GM21717 (cell line): ENCODE results near the gene FRMPD2.

Experiments used
- ATAC-seq: cut with Tn5 transposase; IDR thresholded peaks from one replicate; pipeline ENCODE4 v1.9.1; 2021; ENCODE audit warnings: mild to moderate bottlenecking, moderate library complexity; ENCODE audit not compliant: unreplicated experiment

FRMPD2 gene

DNA sequence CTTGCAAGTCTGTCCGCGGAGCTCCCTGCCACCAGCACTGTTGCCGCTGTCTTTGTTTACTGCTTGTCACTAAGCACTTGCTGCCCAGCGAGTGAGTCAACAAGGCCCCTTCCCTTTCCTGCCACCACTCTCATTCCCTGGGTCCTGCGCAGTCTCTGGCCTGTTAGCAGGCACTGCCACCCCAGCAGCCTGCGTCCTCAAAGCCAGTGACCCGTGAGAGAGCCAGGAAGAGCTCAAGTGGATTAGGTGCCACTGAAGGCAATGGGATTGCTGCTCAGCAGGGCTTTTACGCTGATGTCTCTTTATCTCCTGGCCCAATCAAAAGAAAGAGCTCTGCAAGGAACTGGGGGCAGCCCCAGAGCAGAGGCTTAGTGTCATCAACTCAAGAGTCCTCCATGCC, at the start of gene FRMPD2:
TSS of gene FRMPD2 (minus strand) at position 61 of the 400 bp plus-strand sequence. CDS start 129 bp downstream, outside the sequence.
- ATAC-seq, result no peak

DNA sequence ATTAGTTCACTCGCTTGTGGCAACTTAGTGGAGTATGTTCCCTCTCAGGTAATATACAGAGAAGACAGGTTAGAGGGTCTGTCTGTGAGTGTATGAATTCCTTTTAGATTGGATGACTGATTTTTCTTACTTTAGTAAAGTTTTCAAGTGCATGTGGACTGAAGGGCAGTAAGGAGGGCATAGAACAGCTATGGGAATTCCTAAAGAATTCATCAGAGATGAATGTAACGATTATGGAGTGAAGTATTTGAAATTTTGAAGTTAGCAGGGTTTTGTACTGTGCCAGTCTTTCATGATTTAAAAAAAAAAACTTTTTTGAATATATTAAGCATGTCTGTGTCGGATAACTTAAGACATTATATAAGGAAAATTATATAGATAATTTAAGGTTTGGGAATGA, 47.5 kb upstream of the FRMPD2 start:
- no peak for ATAC-seq

DNA sequence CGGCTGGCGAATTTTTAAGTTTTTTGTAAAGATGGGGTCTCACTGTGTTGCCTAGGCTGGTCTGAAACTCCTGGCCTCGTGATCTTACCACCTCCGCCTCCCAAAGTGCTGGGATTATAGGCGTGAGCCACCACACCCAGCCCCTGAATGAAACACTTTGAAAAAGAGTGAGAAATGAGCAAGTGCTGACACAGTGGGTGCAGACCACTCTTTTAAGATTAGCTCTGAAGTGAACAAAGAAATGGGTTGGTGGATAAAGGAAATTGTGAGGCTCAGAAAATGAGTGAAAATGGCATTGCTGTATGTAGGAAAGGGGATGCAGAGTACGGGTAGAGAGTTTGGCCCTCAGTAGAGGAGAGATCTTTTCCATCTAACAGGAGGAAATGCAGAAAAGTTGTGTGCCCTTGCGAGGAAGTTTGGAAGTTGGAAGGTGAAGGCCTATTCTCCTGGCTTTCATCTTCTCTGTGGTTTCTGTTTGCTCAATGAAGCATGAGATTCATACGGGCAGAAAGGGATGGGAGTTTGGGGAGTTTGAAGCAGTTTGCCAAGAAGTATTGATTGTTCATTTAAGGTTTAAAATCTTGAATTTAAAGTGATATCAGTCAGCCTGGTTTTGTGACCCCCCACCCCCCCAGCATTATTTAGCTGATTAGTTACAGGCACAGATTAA, 43.0 kb upstream of the FRMPD2 start:
- no peak for ATAC-seq

GRCh38 chr10:48316236-48316635, 41.7 kb upstream of the FRMPD2 start:
- ATAC-seq, result no peak

GRCh38 chr10:48314107-48314506, 39.6 kb upstream of the FRMPD2 start:
- no peak for ATAC-seq

GRCh38 chr10:48309711-48310226, 35.3 kb upstream of the FRMPD2 start:
- no peak for ATAC-seq

- no peak for ATAC-seq
Observed at GRCh38 chr10:48307711-48308018, 33.2 kb upstream of the FRMPD2 start.

DNA sequence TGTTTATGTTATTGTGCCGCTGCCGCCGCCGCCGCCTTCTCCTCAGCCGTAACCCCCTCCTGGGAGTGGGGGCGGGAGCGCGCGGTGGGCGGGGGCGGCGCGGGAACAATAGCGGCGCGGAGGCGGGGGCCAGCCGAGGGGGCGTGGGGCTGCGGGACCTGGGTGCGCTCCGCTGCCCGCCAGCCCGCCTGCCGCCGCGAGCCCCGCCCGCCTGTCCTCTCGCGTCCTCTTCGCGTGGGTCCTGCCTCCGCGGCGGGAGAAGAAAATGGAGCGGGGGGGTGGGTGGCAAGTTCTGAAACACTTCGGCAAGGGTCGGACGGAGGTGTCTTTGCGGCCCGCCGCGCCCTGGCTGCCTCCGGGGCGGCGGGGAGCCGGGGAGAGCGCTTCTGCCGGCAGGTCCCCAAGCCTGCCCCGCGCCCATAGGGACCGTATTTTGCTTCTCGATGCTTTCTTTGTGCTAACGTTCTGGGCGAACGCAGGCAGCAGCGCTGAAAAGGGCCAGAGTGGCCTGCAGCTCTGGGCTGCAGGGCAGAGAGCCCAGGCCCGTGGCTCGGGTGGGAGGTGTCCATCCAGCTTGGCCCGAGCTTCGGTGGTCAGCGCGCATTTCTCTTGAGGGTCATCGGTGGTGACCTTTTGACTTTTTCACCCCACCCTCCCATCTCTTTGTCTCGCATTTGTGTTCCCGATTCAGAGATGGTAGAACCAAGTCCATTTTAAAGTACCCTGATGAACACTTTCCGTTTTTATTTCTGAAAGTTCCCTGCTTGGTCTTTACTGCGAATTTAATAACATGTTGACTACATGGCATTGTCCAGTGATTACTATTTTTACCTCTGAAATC, 32.6 kb upstream of the FRMPD2 start:
- peak; percentile 30 for ATAC-seq

- peak; percentile 73 for ATAC-seq
Observed at GRCh38 chr10:48306265-48306869, 31.9 kb upstream of the FRMPD2 start, which contains the start of gene MAPK8. Gene MAPK8, plus strand, starts transcription at chr10:48306677. Its CDS starts 94,984 bp downstream, at chr10:48401661.

GRCh38 chr10:48305905-48306264, 31.4 kb upstream of the FRMPD2 start:
- no peak for ATAC-seq

DNA sequence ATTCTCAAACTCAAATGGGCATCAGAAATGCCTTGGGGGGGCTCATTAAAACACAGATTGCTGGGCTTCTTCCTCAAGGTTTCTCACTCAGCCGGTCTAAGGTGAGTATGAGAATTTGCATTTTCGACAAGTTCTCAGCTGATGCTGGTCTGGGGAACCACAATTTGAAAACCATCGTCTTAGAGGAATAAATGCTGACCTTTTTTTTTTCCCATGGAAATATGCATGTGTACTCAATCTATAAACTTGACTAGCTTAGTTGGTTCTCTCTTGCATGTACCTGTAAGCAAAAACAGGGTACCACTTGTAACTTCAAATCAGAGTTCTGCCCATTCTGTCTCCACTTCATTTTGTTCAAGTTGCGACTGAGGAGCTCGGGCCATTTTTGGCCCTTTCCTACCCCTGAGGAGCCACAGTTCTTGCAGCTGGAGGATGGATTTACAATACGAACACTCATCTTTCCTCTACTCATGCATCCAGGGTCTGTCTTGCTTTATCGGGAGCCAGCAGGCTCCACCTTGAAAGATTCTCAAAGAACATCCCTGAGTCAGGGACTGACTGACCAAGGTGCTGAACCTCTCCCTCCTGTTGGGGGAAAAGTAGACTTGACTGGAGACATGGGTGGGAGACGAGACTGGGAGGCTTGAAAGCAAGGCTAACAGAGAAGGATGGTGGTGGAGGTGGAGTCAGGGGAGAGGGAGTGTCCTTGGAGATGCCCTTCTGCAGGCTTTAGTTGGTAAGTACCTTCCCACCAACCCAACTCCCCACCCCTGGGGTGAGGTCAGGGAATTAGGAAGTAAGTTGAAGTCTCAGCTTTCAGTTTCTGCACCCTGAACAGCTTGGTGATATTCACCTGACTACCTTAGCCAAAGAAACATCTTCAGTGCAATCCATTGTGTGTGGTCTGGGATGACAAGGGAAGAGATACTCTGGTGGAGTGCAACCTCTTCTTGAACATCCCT, 28.3 kb upstream of the FRMPD2 start:
- no peak for ATAC-seq

- ATAC-seq, result no peak
Observed at GRCh38 chr10:48300556-48300955, 26.1 kb upstream of the FRMPD2 start.

GRCh38 chr10:48299692-48300091, 25.2 kb upstream of the FRMPD2 start:
- ATAC-seq, result no peak

DNA sequence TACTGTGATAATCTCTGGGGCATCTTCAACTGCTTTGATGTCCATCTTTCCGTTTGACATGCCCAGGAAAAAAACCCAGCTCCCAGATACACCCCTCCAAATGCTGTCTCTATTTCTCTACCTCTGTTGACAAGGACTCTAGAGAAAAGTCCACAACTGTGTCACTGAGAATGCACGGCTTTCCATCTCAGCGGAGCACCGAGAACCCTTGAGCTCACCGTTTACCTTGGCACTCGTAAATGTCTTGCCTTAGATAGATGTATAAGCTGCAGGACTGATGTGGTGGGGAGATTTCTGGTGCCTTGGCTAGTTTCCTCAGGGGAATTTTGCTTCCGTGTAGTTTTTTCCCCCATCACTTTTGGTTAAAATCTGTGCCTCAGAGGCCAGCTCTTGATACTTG, 24.6 kb upstream of the FRMPD2 start:
- ATAC-seq, result no peak

DNA sequence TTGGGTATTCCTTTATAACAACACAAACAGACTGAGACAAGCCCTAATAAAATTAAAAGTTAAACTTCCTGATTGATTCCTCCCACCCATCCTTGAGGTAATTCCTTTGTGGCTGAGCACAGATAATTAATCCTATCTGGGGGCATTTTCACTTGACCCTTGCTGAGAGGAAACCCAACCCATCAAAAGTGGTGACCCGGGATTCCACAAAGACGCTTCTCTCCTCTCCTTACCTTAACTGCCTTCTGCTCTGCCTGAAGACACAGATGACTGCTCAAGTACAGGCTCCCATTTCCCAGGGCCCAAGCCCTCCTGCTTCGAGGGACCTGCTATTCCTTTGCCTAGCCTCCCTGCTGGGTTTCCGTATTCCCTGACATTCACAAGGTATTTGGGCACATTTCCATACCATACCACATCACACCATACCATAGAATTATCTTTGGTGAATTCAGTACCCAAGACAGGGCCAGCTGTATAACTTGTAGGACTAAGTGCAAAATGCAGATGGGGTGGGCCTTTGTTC, 22.1 kb upstream of the FRMPD2 start:
- no peak for ATAC-seq

DNA sequence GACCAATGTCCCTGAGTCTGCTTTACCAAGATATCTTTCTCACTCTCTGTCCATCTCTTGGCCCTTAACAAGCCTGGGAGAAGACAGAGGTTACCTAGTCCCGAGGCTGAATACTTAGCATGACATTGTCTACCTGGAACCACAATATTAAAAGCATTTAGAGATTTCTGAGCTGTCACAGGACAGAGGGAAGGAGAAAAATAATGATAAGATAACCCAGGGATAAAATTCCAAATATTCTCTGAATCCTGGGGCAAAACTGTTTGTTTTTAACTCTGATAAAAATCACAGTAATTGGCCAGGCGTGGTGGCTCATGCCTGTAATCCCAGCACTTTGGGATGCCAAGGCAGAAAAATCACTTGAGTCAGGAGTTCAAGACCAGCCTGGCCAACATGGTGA, 19.9 kb upstream of the FRMPD2 start:
- no peak for ATAC-seq

- no peak for ATAC-seq
Observed at GRCh38 chr10:48292616-48293015, 18.1 kb upstream of the FRMPD2 start.

GRCh38 chr10:48291190-48291589, 16.7 kb upstream of the FRMPD2 start:
- ATAC-seq, result no peak

DNA sequence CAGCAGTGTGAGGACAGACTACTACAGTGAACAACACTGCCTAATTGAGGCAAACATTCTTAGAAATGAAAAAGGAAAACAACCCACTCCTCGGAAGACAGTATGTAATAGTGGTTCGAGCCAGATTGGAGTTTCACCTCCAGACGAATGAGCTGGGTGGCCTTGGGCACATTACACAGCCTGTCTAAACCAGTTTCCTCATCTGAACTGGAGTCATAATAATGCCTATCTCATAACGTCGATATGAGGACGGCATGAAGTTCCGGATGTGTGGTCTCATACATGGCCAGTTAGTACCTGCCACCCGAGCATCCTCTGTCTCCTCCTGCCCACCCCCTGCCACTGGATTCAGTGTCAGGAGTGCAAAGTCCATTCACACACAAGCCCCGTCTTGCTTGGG, 15.8 kb upstream of the FRMPD2 start:
- ATAC-seq, result no peak

DNA sequence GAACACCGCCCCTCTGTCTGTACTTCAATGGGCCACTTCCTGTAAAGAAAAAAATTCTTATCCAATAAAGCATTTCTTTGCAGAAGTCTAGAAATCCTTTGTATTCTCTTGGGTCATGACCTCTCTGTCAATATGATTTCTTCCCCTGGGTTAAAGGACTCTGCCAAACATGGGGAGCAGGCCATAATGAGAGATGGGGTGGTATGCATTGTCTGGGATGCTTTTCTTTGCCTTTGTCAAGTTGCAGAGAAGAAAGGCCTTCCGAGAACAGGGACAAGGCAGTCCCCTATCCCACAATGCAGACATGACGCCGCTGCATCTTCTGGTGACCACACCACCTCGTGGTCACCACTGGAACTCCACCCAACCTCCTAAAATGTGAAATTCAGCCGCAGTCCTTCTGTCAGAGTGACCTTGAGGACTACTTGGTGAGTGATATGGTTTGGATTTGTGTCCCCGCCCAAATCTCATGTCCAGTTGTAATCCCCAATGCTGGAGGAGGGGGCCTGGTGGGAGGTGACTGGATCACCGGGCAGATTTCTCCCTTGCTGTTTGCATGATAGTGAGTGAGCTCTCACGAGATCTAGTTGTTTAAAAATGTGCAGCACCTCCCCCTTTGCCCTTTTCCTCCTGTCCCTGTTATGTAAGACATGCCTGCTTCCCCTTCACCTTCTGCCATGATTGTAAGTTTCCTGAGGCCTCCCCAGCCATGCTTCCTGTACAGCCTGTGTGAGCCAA, 15.2 kb upstream of the FRMPD2 start:
- peak; percentile 47 for ATAC-seq
